Dendritic cell treated with granulocyte-macrophage colony-stimulating factor and Interleukin-4, amounts not matched to agents 40 ng/mL and 50 ng/mL, for 4 days (primary cell): ENCODE results near the gene ZNF791.
"Not testable (repeated sequence)": the region's sequence is repeated elsewhere in the genome, so short reads cannot be mapped to it uniquely, and the experiment has no call there.

Experiments
- H3K27ac Mint-ChIP-seq: one replicate; pipeline ENCODE4 v1.8.0; 2022; ENCODE audit warnings: mild to moderate bottlenecking, mixed read lengths
- H3K27me3 Mint-ChIP-seq: one replicate; pipeline ENCODE4 v1.8.0; 2022; ENCODE audit warnings: mild to moderate bottlenecking, mixed read lengths
- H3K36me3 Mint-ChIP-seq: one replicate; pipeline ENCODE4 v1.8.0; 2022; ENCODE audit warnings: low read depth, mixed read lengths
- H3K4me1 Mint-ChIP-seq: one replicate; pipeline ENCODE4 v1.8.0; 2022; ENCODE audit warnings: low read depth, mixed read lengths
- H3K4me3 Mint-ChIP-seq: one replicate; pipeline ENCODE4 v1.8.0; 2022; ENCODE audit warnings: mild to moderate bottlenecking, moderate library complexity, mixed read lengths
- H3K9me3 Mint-ChIP-seq: one replicate; pipeline ENCODE4 v1.8.0; 2022; ENCODE audit warnings: mixed read lengths
- intact Hi-C: fragments of 100-400 bp; cut with micrococcal nuclease; formaldehyde crosslinking; loops from one replicate; pipeline ENCODE4 v1.15.0; 2022

Gene ZNF791

GRCh38 chr19:12611361-12611699 is 610 bp downstream of the ZNF791 start:
- Mint-ChIP-seq H3K36me3 (peaks cover 63% of the 10 kb centered on the region), H3K4me1 (peaks cover 45% of the 10 kb centered on the region), H3K27me3 (no peaks in the 10 kb centered on the region), H3K4me3 (peak overlapping the region; percentile 98), H3K9me3 (no peaks in the 10 kb centered on the region), H3K27ac (peak overlapping the region; percentile 97)
- intact Hi-C loops: loop anchor here (5.0 kb wide), 2 partner anchors 49 to 56 kb away; partner anchors contain the start of genes MAN2B1 and WDR83

- Mint-ChIP-seq H3K4me3 (no peak overlapping the region), H3K9me3 (no peaks in the 10 kb centered on the region), H3K4me1 (peaks cover 23% of the 10 kb centered on the region), H3K36me3 (peaks cover 63% of the 10 kb centered on the region), H3K27ac (no peak overlapping the region), H3K27me3 (no peaks in the 10 kb centered on the region)
- intact Hi-C loops: no loop called here
Observed at GRCh38 chr19:12617646-12618045, 6.9 kb downstream of the ZNF791 start.

GRCh38 chr19:12621253-12622024 is 10.7 kb downstream of the ZNF791 start:
- H3K9me3 Mint-ChIP-seq, H3K4me1 Mint-ChIP-seq, H3K27ac Mint-ChIP-seq, H3K4me3 Mint-ChIP-seq, H3K27me3 Mint-ChIP-seq, intact Hi-C loops: not testable (repeated sequence)
- H3K36me3 Mint-ChIP-seq: peaks cover 60% of the 10 kb centered on the region

GRCh38 chr19:12623361-12624031 is 12.8 kb downstream of the ZNF791 start:
- H3K4me3 Mint-ChIP-seq: no peak overlapping the region
- H3K4me1 Mint-ChIP-seq: no peaks in the 10 kb centered on the region
- intact Hi-C loops: no loop called here
- H3K36me3 Mint-ChIP-seq: peaks cover 64% of the 10 kb centered on the region
- no peaks in the 10 kb centered on the region for H3K27me3 Mint-ChIP-seq
- H3K27ac Mint-ChIP-seq: no peak overlapping the region
- peaks cover 19% of the 10 kb centered on the region for H3K9me3 Mint-ChIP-seq

- Mint-ChIP-seq H3K4me1 (no peaks in the 10 kb centered on the region), H3K4me3 (no peak overlapping the region), H3K9me3 (peaks cover 29% of the 10 kb centered on the region), H3K27me3 (no peaks in the 10 kb centered on the region), H3K36me3 (peaks cover 85% of the 10 kb centered on the region), H3K27ac (no peak overlapping the region)
- intact Hi-C loops: no loop called here
Observed at GRCh38 chr19:12626958-12627357, 16.2 kb downstream of the ZNF791 start.

- intact Hi-C loops: no loop called here
- H3K27ac Mint-ChIP-seq: no peak overlapping the region
Observed at GRCh38 chr19:12628040-12629022, 17.6 kb downstream of the ZNF791 start.

GRCh38 chr19:12629215-12629614 is 18.5 kb downstream of the ZNF791 start:
- Mint-ChIP-seq H3K27ac (no peak overlapping the region), H3K36me3 (peaks cover 92% of the 10 kb centered on the region), H3K9me3 (peaks cover 29% of the 10 kb centered on the region), H3K4me1 (no peaks in the 10 kb centered on the region), H3K27me3 (no peaks in the 10 kb centered on the region), H3K4me3 (no peak overlapping the region)
- intact Hi-C loops: no loop called here

More at GRCh38 chr19:12628040-12629022, 17.6 kb downstream of the ZNF791 start:
- no peaks in the 10 kb centered on the region for H3K27me3 Mint-ChIP-seq
- no peaks in the 10 kb centered on the region for H3K4me1 Mint-ChIP-seq
- peaks cover 29% of the 10 kb centered on the region for H3K9me3 Mint-ChIP-seq
- H3K36me3 Mint-ChIP-seq: peaks cover 92% of the 10 kb centered on the region
- no peak overlapping the region for H3K4me3 Mint-ChIP-seq

- Mint-ChIP-seq H3K9me3 (no peaks in the 10 kb centered on the region), H3K27ac (no peak overlapping the region), H3K36me3 (peaks cover 79% of the 10 kb centered on the region), H3K4me1 (peaks cover 10% of the 10 kb centered on the region), H3K27me3 (no peaks in the 10 kb centered on the region), H3K4me3 (no peak overlapping the region)
- intact Hi-C loops: no loop called here
Observed at GRCh38 chr19:12636631-12637030, 25.9 kb downstream of the ZNF791 start.

GRCh38 chr19:12638611-12639182 is 28.0 kb downstream of the ZNF791 start:
- Mint-ChIP-seq H3K27ac (no peak overlapping the region), H3K36me3 (peaks cover 78% of the 10 kb centered on the region), H3K9me3 (no peaks in the 10 kb centered on the region), H3K4me1 (peaks cover 10% of the 10 kb centered on the region), H3K27me3 (no peaks in the 10 kb centered on the region), H3K4me3 (no peak overlapping the region)
- intact Hi-C loops: no loop called here

GRCh38 chr19:12639901-12640613 is 29.3 kb downstream of the ZNF791 start:
- Mint-ChIP-seq H3K27ac (peak overlapping the region; percentile 28), H3K27me3 (no peaks in the 10 kb centered on the region), H3K36me3 (peaks cover 78% of the 10 kb centered on the region), H3K9me3 (no peaks in the 10 kb centered on the region), H3K4me3 (peak overlapping the region; percentile 52), H3K4me1 (peaks cover 10% of the 10 kb centered on the region)
- intact Hi-C loops: loop anchor here (1.0 kb wide), 1 partner anchor 32 kb away; no protein-coding TSS in a partner anchor

- Mint-ChIP-seq H3K9me3 (no peaks in the 10 kb centered on the region), H3K27me3 (no peaks in the 10 kb centered on the region), H3K36me3 (peaks cover 79% of the 10 kb centered on the region), H3K27ac (no peak overlapping the region), H3K4me3 (no peak overlapping the region), H3K4me1 (peaks cover 10% of the 10 kb centered on the region)
- intact Hi-C loops: no loop called here
Observed at GRCh38 chr19:12641456-12641855, 30.7 kb downstream of the ZNF791 start.

- H3K4me1 Mint-ChIP-seq: peaks cover 19% of the 10 kb centered on the region
- no peak overlapping the region for H3K4me3 Mint-ChIP-seq
Observed at GRCh38 chr19:12642506-12642905, 31.8 kb downstream of the ZNF791 start.

GRCh38 chr19:12643716-12644115 is 33.0 kb downstream of the ZNF791 start:
- H3K9me3 Mint-ChIP-seq, H3K4me3 Mint-ChIP-seq, H3K27me3 Mint-ChIP-seq, H3K27ac Mint-ChIP-seq, intact Hi-C loops: not testable (repeated sequence)
- H3K36me3 Mint-ChIP-seq: peaks cover 79% of the 10 kb centered on the region
- peaks cover 29% of the 10 kb centered on the region for H3K4me1 Mint-ChIP-seq

More at GRCh38 chr19:12642506-12642905, 31.8 kb downstream of the ZNF791 start:
- Mint-ChIP-seq H3K9me3 (no peaks in the 10 kb centered on the region), H3K27ac (no peak overlapping the region), H3K27me3 (no peaks in the 10 kb centered on the region), H3K36me3 (peaks cover 79% of the 10 kb centered on the region)
- intact Hi-C loops: no loop called here
